Kidney (tissue), 14 donors: ENCODE measurements around the gene BMP7. TPM values are rescaled to one million over a fixed set of nuclear protein-coding genes. Genes with fewer than 3 reads are reported as not detected.

ENCODE experiments used
- DNase-seq, 5 donors: peaks; one replicate each; pipeline ENCODE4 v3.0.0-alpha.2; 2013 to 2020
- FAIRE-seq: peaks from 2 replicates; lab custom pipeline; 2012; peaks lifted over from hg19 to GRCh38; lab: Jason Lieb, UNC
- H3K27ac ChIP-seq, 2 donors: one replicate each; pipeline ENCODE4 v1.7.0; 2013; ENCODE audit warnings: low read depth in 2 of 2, low read length in 2 of 2, inconsistent platforms in 1 of 2
- H3K27me3 ChIP-seq: one replicate; pipeline ENCODE4 v1.7.1; 2013; ENCODE audit warnings: low read length, inconsistent platforms; ENCODE audit not compliant: control insufficient read depth, insufficient read depth
- H3K36me3 ChIP-seq, 3 donors: one replicate each; pipeline versions ENCODE4 v1.7.0 to v1.7.1; 2013; ENCODE audit warnings: low read length in 3 of 3, control low read depth in 1 of 3, inconsistent platforms in 1 of 3; ENCODE audit not compliant: insufficient read depth in 3 of 3, control insufficient read depth in 2 of 3
- H3K4me1 ChIP-seq, 3 donors: one replicate each; pipeline versions ENCODE4 v1.7.0 to v1.7.1; 2013; ENCODE audit warnings: low read length in 3 of 3, inconsistent platforms in 1 of 3, low read depth in 1 of 3; ENCODE audit not compliant: control insufficient read depth in 2 of 3, insufficient read depth in 2 of 3
- H3K4me3 ChIP-seq, 3 donors: one replicate each; pipeline versions ENCODE4 v1.7.0 to v1.8.1; 2013; ENCODE audit warnings: low read length in 3 of 3, control low read depth in 1 of 3, inconsistent platforms in 1 of 3
- H3K9ac ChIP-seq, 3 donors: one replicate each; pipeline versions ENCODE4 v1.7.0 to v1.7.1; 2013; ENCODE audit warnings: low read length in 3 of 3, control low read depth in 1 of 3, inconsistent platforms in 1 of 3
- H3K9me3 ChIP-seq, 3 donors: one replicate each; pipeline versions ENCODE4 v1.7.0 to v1.7.1; 2013; ENCODE audit warnings: low read length in 3 of 3, control low read depth in 1 of 3, inconsistent platforms in 1 of 3; ENCODE audit not compliant: control insufficient read depth in 2 of 3, insufficient read depth in 1 of 3
- CTCF ChIP-seq: IDR thresholded peaks from 3 replicates; pipeline ENCODE4 v1.5.1; 2012; ENCODE audit warnings: mild to moderate bottlenecking, moderate library complexity, borderline replicate concordance; ENCODE audit not compliant: insufficient read depth; ENCODE audit errors: extremely low read depth
- intact Hi-C: fragments of 100-400 bp; cut with DNase I; formaldehyde crosslinking; loops from one replicate; pipeline ENCODE4 v1.11.1; 2022
- polyA plus RNA-seq: library from polyadenylated mRNA; stranded (reverse); fragments of 350-450 nt; fragmentation: Illumina TruSeq; extraction: RNeasy Lipid Tissue Mini Kit (QIAGEN cat#74804); gene quantifications from one replicate; pipeline ENCODE4 v1.2.3, GENCODE V29; 2014; ENCODE audit warnings: low read depth, low replicate concordance; ENCODE audit not compliant: insufficient read depth
- total RNA-seq: library from RNA; stranded (reverse); fragmentation: NEBNext Ultra II Directional; extraction: Animal tissue kit (Norgen Biotek cat#: 25700); gene quantifications from one replicate; pipeline ENCODE4 v1.2.1, GENCODE V29; 2021
- donor health status: control.
- donor health status: control.
- donor health status: control.
- donor health status: control.
- donor health status: control.
- donor health status: DM: yes; HTN: yes; CAD: no.
- donor health status: Normal renal cell carcinoma (clear cell type).

BMP7 gene
- total and polyA plus RNA-seq, 2 donors from 2014 or later = 1.6 to 11.3 TPM

GRCh38 chr20:57312138-57312537, 45.7 kb upstream of the BMP7 start:
- intact Hi-C loops = no loop called here
- Histone ChIP-seq H3K27me3 (no peaks in the 10 kb centered on the region), H3K9me3 (no peaks in the 10 kb centered on the region), H3K36me3 (no peaks in the 10 kb centered on the region), H3K9ac (no peak overlapping the region), H3K27ac (no peak overlapping the region), H3K4me3 (no peak overlapping the region), H3K4me1 (no peaks in the 10 kb centered on the region)
- DNase-seq = peak in 1 of 5 donors; percentile 15
- no peak for TF ChIP-seq CTCF
- no peak for FAIRE-seq

- no peak overlapping the region for H3K4me3 ChIP-seq
- H3K36me3 ChIP-seq = no peaks in the 10 kb centered on the region
- intact Hi-C loops = no loop called here
- DNase-seq (peak in 1 of 5 donors; percentile 15), FAIRE-seq (no peak)
- no peaks in the 10 kb centered on the region for H3K27me3 ChIP-seq
- TF ChIP-seq CTCF = no peak
- H3K9me3 ChIP-seq = no peaks in the 10 kb centered on the region
- no peaks in the 10 kb centered on the region for H3K4me1 ChIP-seq
- no peak overlapping the region for H3K9ac ChIP-seq
- H3K27ac ChIP-seq = no peak overlapping the region
Observed at GRCh38 chr20:57310821-57311514, 44.5 kb upstream of the BMP7 start.

- FAIRE-seq = no peak
- H3K4me3 ChIP-seq = no peak overlapping the region
- H3K36me3 ChIP-seq = no peaks in the 10 kb centered on the region
- no peak for TF ChIP-seq CTCF
- H3K4me1 ChIP-seq = no peaks in the 10 kb centered on the region
- H3K27me3 ChIP-seq = no peaks in the 10 kb centered on the region
- intact Hi-C loops = no loop called here
- H3K9ac ChIP-seq = no peak overlapping the region
- no peak overlapping the region for H3K27ac ChIP-seq
- H3K9me3 ChIP-seq = no peaks in the 10 kb centered on the region
- DNase-seq = peak in 1 of 5 donors; percentile 10
Observed at GRCh38 chr20:57309544-57310115, 43.2 kb upstream of the BMP7 start.
